Endothelial cell of umbilical vein (primary cell): Measurements from ENCODE around the gene PEX5L. TPM values are rescaled to one million over a fixed set of nuclear protein-coding genes. Genes with fewer than 3 reads are reported as not detected.

ENCODE experiments used
- BruUV-seq: library from RNA; stranded (reverse); fragments of 400-500 nt; replicated peaks from 2 replicates; lab custom pipeline; 2021; lab: Mats Ljungman, UMichigan
- CTCF ChIA-PET: fragments of 300-600, 350-600 bp; sonication (Branson Sonifier 250); formaldehyde crosslinking; loops from one replicate; lab custom pipeline; 2021; ENCODE audit warnings: antibody characterized with exemption, inconsistent platforms; lab: Charles Lee
- POLR2A ChIA-PET: fragments of 300-600, 350-600 bp; sonication (Branson Sonifier 250); formaldehyde crosslinking; loops from one replicate; lab custom pipeline; 2021; ENCODE audit warnings: antibody characterized with exemption, inconsistent platforms; lab: Charles Lee
- DNase-seq: peaks from one replicate; pipeline ENCODE4 v3.0.0-alpha.2; 2011; ENCODE audit warnings: low read depth, low spot score
- FAIRE-seq: peaks from 2 replicates; lab custom pipeline; 2011; peaks lifted over from hg19 to GRCh38; lab: Jason Lieb, UNC
- H2AFZ ChIP-seq: 2 replicates; pipeline ENCODE4 v1.6.0; 2012; ENCODE audit warnings: low read depth, low read length, control low read depth, inconsistent platforms
- H3K27ac ChIP-seq: 2 replicates; pipeline ENCODE4 v1.5.1; 2011; ENCODE audit warnings: low read depth, mild to moderate bottlenecking, control low read depth, low read length, moderate library complexity; ENCODE audit not compliant: insufficient read depth
- H3K27me3 ChIP-seq, 2 experiments: 2 replicates each; pipeline versions ENCODE4 v1.6.0 to v1.6.1; 2011; ENCODE audit warnings: low read length in 2 of 2, mixed read lengths in 1 of 2; ENCODE audit not compliant: control insufficient read depth in 2 of 2, insufficient read depth in 2 of 2
- H3K36me3 ChIP-seq, 2 experiments: 2 replicates in 1 of 2; 3 replicates in 1 of 2; pipeline ENCODE4 v1.5.1; 2011; ENCODE audit warnings: low read length in 2 of 2, mild to moderate bottlenecking in 1 of 2, moderate library complexity in 1 of 2; ENCODE audit not compliant: control insufficient read depth in 2 of 2, insufficient read depth in 2 of 2; ENCODE audit errors: extremely low read depth in 1 of 2
- H3K4me1 ChIP-seq: 3 replicates; pipeline ENCODE4 v1.5.1; 2011; ENCODE audit warnings: mild to moderate bottlenecking, low read length; ENCODE audit not compliant: control insufficient read depth, insufficient read depth; ENCODE audit errors: extremely low read depth
- H3K4me2 ChIP-seq: 2 replicates; pipeline ENCODE4 v1.6.1; 2011; ENCODE audit warnings: low read length, control low read depth, mixed read lengths; ENCODE audit not compliant: insufficient read depth
- H3K4me3 ChIP-seq, 3 experiments: fragments of 200-600 bp in 1 of 3; sonication (generic), shearing (Covaris generic) in 1 of 3; replicated peaks in 1 of 3; 2 replicates each; pipeline ENCODE4 v1.5.1; 2011 to 2016; ENCODE audit warnings: control low read depth in 3 of 3, low read length in 3 of 3, mild to moderate bottlenecking in 2 of 3, inconsistent platforms in 1 of 3, low read depth in 1 of 3, moderate library complexity in 1 of 3; ENCODE audit not compliant: insufficient read depth in 1 of 3
- H3K79me2 ChIP-seq: 2 replicates; pipeline ENCODE4 v1.6.0; 2012; ENCODE audit warnings: low read length, inconsistent platforms; ENCODE audit not compliant: control insufficient read depth, insufficient read depth
- H3K9ac ChIP-seq: replicated peaks from 2 replicates; pipeline ENCODE3; 2011; ENCODE audit warnings: low read length, control low read depth; ENCODE audit not compliant: insufficient read depth; ENCODE audit errors: extremely low read depth
- H3K9me1 ChIP-seq: replicated peaks from 3 replicates; pipeline ENCODE4 v1.6.0; 2011; ENCODE audit warnings: mild to moderate bottlenecking, low read length; ENCODE audit not compliant: control insufficient read depth, insufficient read depth; ENCODE audit errors: extremely low read depth
- H3K9me3 ChIP-seq: replicated peaks from 2 replicates; pipeline ENCODE4 v1.5.1; 2012; ENCODE audit warnings: low read length, inconsistent platforms; ENCODE audit not compliant: control insufficient read depth, insufficient read depth
- H4K20me1 ChIP-seq: replicated peaks from 2 replicates; pipeline ENCODE3; 2011; ENCODE audit warnings: mild to moderate bottlenecking, low read length; ENCODE audit not compliant: control insufficient read depth, insufficient read depth; ENCODE audit errors: extremely low read depth
- EZH2 ChIP-seq: IDR thresholded peaks from 2 replicates; pipeline ENCODE4 v1.6.1; 2012; ENCODE audit warnings: borderline replicate concordance, low read depth, mild to moderate bottlenecking, moderate library complexity, low read length, inconsistent platforms; ENCODE audit not compliant: severe bottlenecking
- FOS ChIP-seq: IDR thresholded peaks from 2 replicates; pipeline ENCODE4 v1.6.1; 2011; ENCODE audit warnings: mild to moderate bottlenecking, low read length, moderate library complexity, borderline replicate concordance; ENCODE audit not compliant: insufficient read depth
- GATA2 ChIP-seq: IDR thresholded peaks from 2 replicates; pipeline ENCODE4 v1.7.0; 2011; ENCODE audit warnings: low read depth, mild to moderate bottlenecking, moderate library complexity, mixed read lengths, low read length; ENCODE audit not compliant: insufficient read length, insufficient read depth
- JUN ChIP-seq: IDR thresholded peaks from 2 replicates; pipeline ENCODE4 v1.6.1; 2011; ENCODE audit warnings: borderline replicate concordance, low read depth; ENCODE audit not compliant: insufficient read length, insufficient read depth
- MYC ChIP-seq: IDR thresholded peaks from one replicate; pipeline ENCODE4 v1.6.1; 2011; ENCODE audit warnings: mild to moderate bottlenecking, low read depth, low read length
- POLR2A ChIP-seq: IDR thresholded peaks from 2 replicates; pipeline ENCODE4 v1.6.1; 2012; ENCODE audit warnings: low read depth, mild to moderate bottlenecking, control low read depth, low read length
- POLR2AphosphoS5 ChIP-seq: IDR thresholded peaks from 2 replicates; pipeline ENCODE4 v1.6.1; 2012; ENCODE audit warnings: low read depth, mild to moderate bottlenecking, control low read depth, low read length, moderate library complexity; ENCODE audit not compliant: insufficient read depth
- dilution Hi-C: fragments of 300-500 bp; cut with MboI; formaldehyde crosslinking; loops from one replicate; pipeline ENCODE4 v1.15.0; 2019; ENCODE audit warnings: low sequenced_read_pairs; ENCODE audit not compliant: extremely low pct_ligation_motif_present
- intact Hi-C: fragments of 100-400 bp; cut with micrococcal nuclease; formaldehyde crosslinking; loops from one replicate; pipeline ENCODE4 v1.10.0; 2022
- polyA plus RNA-seq, 4 experiments: library from polyadenylated mRNA; depleted of rRNA in 3 of 4; stranded (reverse) in 3 of 4; unstranded in 1 of 4; fragments of >200 nt; gene quantifications; 2 replicates each; pipeline versions ENCODE4 v1.2.1 to v1.2.3, GENCODE V29; 2011 to 2012; ENCODE audit warnings: missing spikeins in 1 of 4
- total RNA-seq: library from RNA; stranded (reverse); gene quantifications from 2 replicates; pipeline ENCODE4 v1.2.3, GENCODE V29; 2021
- TF ChIP-seq, protein P1 (sequence below): IDR thresholded peaks from 2 replicates; pipeline ENCODE4 v1.6.1; 2011; ENCODE audit not compliant: insufficient read depth, insufficient read length
- TF ChIP-seq, protein P2 (sequence below), 2 donors: IDR thresholded peaks; 1 replicate in 1 of 2; 2 replicates in 1 of 2; pipeline ENCODE4 v1.5.1; 2011; ENCODE audit warnings: low read length in 2 of 2, mild to moderate bottlenecking in 2 of 2, moderate library complexity in 2 of 2, control low read depth in 1 of 2, inconsistent platforms in 1 of 2, low read depth in 1 of 2; ENCODE audit not compliant: insufficient read depth in 1 of 2; ENCODE audit errors: extremely low read depth in 1 of 2

The PEX5L gene
- total and polyA plus RNA-seq, 2 donors (not counting 3 experiments of a cell fraction or from before 2014, with no cell fraction given) = not detected

DNA sequence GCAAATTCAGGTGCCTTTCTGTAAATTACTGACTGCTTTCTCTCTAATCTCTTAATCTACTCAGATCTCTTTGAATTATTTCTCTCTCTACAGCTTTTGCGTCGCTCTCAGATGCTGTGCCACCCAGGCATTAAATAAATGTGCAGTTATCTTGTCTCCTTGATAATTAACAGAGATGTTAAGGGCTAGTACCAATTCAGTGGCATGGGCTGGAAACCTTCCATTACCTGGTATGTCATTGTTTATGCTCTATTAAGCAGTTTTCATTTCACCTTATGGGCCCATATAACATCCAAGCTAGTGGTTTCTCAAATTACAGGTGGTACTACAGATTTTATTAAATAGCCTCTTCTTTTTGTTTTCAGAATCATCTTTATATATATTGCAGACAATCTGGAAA, 66.0 kb downstream of the PEX5L start:
- Histone ChIP-seq H3K79me2 (no peaks in the 10 kb centered on the region), H3K9ac (no peak overlapping the region), H3K36me3 (no peaks in the 10 kb centered on the region), H3K27me3 (no peaks in the 10 kb centered on the region), H2AFZ (no peak overlapping the region), H3K9me3 (no peaks in the 10 kb centered on the region), H3K4me2 (no peak overlapping the region), H4K20me1 (no peaks in the 10 kb centered on the region), H3K4me1 (no peaks in the 10 kb centered on the region), H3K4me3 (no peak overlapping the region), H3K9me1 (no peaks in the 10 kb centered on the region), H3K27ac (no peak overlapping the region)
- ChIA-PET CTCF (no interaction called here), POLR2A (no interaction called here)
- FAIRE-seq (no peak), DNase-seq (no peak)
- no TSS peak for BruUV-seq
- dilution Hi-C loops = no loop called here
- intact Hi-C loops = no loop called here
- TF ChIP-seq, protein P1, sequence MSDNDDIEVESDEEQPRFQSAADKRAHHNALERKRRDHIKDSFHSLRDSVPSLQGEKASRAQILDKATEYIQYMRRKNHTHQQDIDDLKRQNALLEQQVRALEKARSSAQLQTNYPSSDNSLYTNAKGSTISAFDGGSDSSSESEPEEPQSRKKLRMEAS = no peak
- TF ChIP-seq FOS (no peak), MYC (no peak), EZH2 (no peak), POLR2A (no peak), POLR2AphosphoS5 (no peak), GATA2 (no peak), JUN (no peak)
- TF ChIP-seq, protein P2, sequence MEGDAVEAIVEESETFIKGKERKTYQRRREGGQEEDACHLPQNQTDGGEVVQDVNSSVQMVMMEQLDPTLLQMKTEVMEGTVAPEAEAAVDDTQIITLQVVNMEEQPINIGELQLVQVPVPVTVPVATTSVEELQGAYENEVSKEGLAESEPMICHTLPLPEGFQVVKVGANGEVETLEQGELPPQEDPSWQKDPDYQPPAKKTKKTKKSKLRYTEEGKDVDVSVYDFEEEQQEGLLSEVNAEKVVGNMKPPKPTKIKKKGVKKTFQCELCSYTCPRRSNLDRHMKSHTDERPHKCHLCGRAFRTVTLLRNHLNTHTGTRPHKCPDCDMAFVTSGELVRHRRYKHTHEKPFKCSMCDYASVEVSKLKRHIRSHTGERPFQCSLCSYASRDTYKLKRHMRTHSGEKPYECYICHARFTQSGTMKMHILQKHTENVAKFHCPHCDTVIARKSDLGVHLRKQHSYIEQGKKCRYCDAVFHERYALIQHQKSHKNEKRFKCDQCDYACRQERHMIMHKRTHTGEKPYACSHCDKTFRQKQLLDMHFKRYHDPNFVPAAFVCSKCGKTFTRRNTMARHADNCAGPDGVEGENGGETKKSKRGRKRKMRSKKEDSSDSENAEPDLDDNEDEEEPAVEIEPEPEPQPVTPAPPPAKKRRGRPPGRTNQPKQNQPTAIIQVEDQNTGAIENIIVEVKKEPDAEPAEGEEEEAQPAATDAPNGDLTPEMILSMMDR (IDR thresholded peaks at IDR 0.05; ENCODE audit: extremely low read depth in 1 of 2, insufficient read depth in 1 of 2, low read depth in 1 of 2, low read length in 2 of 2) = no peak
